Activated T-cell treated with anti-CD3 and anti-CD28 coated beads, Interleukin-2, amount 50 U/mL, for 4 hours (primary cell): ENCODE results near the gene MAP2K2. TPM values are rescaled to one million over a fixed set of nuclear protein-coding genes. Genes with fewer than 3 reads are reported as not detected.
A peak's percentile ranks its signal among the peaks of the same experiment; 100 is the strongest.
"Not testable (repeated sequence)": the region's sequence is repeated elsewhere in the genome, so short reads cannot be mapped to it uniquely, and the experiment has no call there.

Experiments
- ATAC-seq, 2 donors: fragments of 200-7000 bp; cut with Tn5 transposase; one replicate each; pipeline ENCODE4 v1.10.0; 2021
- DNase-seq: peaks from one replicate; pipeline ENCODE4 v3.0.0-alpha.2; 2020
- H3K27me3 Mint-ChIP-seq: one replicate; pipeline ENCODE4 v1.8.0; 2021; ENCODE audit warnings: low read depth, mixed read lengths
- H3K36me3 Mint-ChIP-seq: one replicate; pipeline ENCODE4 v1.8.0; 2022; ENCODE audit warnings: mixed read lengths; ENCODE audit not compliant: insufficient read depth
- H3K4me1 Mint-ChIP-seq: one replicate; pipeline ENCODE4 v1.8.0; 2021; ENCODE audit warnings: low read depth, mixed read lengths
- H3K4me3 Mint-ChIP-seq: one replicate; pipeline ENCODE4 v1.8.0; 2021; ENCODE audit warnings: mild to moderate bottlenecking, moderate library complexity, mixed read lengths
- H3K9me3 Mint-ChIP-seq: one replicate; pipeline ENCODE4 v1.8.0; 2021; ENCODE audit warnings: mixed read lengths
- total RNA-seq, 3 donors: library from RNA; stranded (reverse); gene quantifications; one replicate each; pipeline ENCODE4 v1.2.1, GENCODE V29; 2021

Gene MAP2K2
- total RNA-seq, 3 donors from 2014 or later = 136 to 143 (median 139) TPM

- not testable (repeated sequence) for H3K9me3 Mint-ChIP-seq, ATAC-seq, H3K36me3 Mint-ChIP-seq, DNase-seq, H3K4me1 Mint-ChIP-seq, H3K4me3 Mint-ChIP-seq
- H3K27me3 Mint-ChIP-seq = peaks cover 18% of the 10 kb centered on the region
Observed at GRCh38 chr19:4142916-4143315, 19.0 kb upstream of the MAP2K2 start.

- H3K9me3 Mint-ChIP-seq = no peaks in the 10 kb centered on the region
- H3K27me3 Mint-ChIP-seq = peaks cover 9% of the 10 kb centered on the region
- peak overlapping the region; percentile 21 for H3K4me3 Mint-ChIP-seq
- no peaks in the 10 kb centered on the region for H3K36me3 Mint-ChIP-seq
- H3K4me1 Mint-ChIP-seq = peaks cover 9% of the 10 kb centered on the region
- DNase-seq (no peak), ATAC-seq (peak; percentile 83 to 84)
Observed at GRCh38 chr19:4140237-4140711, 16.4 kb upstream of the MAP2K2 start.

- Mint-ChIP-seq H3K4me1 (peaks cover 9% of the 10 kb centered on the region), H3K4me3 (peak overlapping the region; percentile 1), H3K36me3 (no peaks in the 10 kb centered on the region), H3K27me3 (peaks cover 7% of the 10 kb centered on the region), H3K9me3 (no peaks in the 10 kb centered on the region)
- DNase-seq (peak; percentile 90), ATAC-seq (peak; percentile 90 to 94)
Observed at GRCh38 chr19:4139614-4140236, 15.8 kb upstream of the MAP2K2 start.

GRCh38 chr19:4138445-4138844, 14.5 kb upstream of the MAP2K2 start:
- ATAC-seq (no peak), DNase-seq (no peak)
- no peak overlapping the region for H3K4me3 Mint-ChIP-seq
- no peaks in the 10 kb centered on the region for H3K36me3 Mint-ChIP-seq
- peaks cover 9% of the 10 kb centered on the region for H3K4me1 Mint-ChIP-seq
- no peaks in the 10 kb centered on the region for H3K9me3 Mint-ChIP-seq
- H3K27me3 Mint-ChIP-seq = peaks cover 1% of the 10 kb centered on the region

- ATAC-seq = no peak
- Mint-ChIP-seq H3K36me3 (no peaks in the 10 kb centered on the region), H3K4me1 (peaks cover 9% of the 10 kb centered on the region), H3K4me3 (no peak overlapping the region), H3K27me3 (no peaks in the 10 kb centered on the region), H3K9me3 (no peaks in the 10 kb centered on the region)
- DNase-seq = no peak
Observed at GRCh38 chr19:4136680-4137088, 12.8 kb upstream of the MAP2K2 start.

- H3K9me3 Mint-ChIP-seq, H3K36me3 Mint-ChIP-seq, H3K4me3 Mint-ChIP-seq, DNase-seq, H3K4me1 Mint-ChIP-seq, ATAC-seq, H3K27me3 Mint-ChIP-seq: not testable (repeated sequence)
Observed at GRCh38 chr19:4135386-4135785, 11.5 kb upstream of the MAP2K2 start.

- DNase-seq = no peak
- Mint-ChIP-seq H3K27me3 (peaks cover 3% of the 10 kb centered on the region), H3K36me3 (no peaks in the 10 kb centered on the region), H3K4me1 (peaks cover 1% of the 10 kb centered on the region), H3K9me3 (no peaks in the 10 kb centered on the region), H3K4me3 (no peak overlapping the region)
- no peak for ATAC-seq
Observed at GRCh38 chr19:4134351-4134750, 10.4 kb upstream of the MAP2K2 start.

- Mint-ChIP-seq H3K4me1 (no peaks in the 10 kb centered on the region), H3K4me3 (no peak overlapping the region), H3K36me3 (no peaks in the 10 kb centered on the region), H3K9me3 (no peaks in the 10 kb centered on the region), H3K27me3 (peaks cover 3% of the 10 kb centered on the region)
- DNase-seq (no peak), ATAC-seq (no peak)
Observed at GRCh38 chr19:4130744-4131438, 7.0 kb upstream of the MAP2K2 start.

- not testable (repeated sequence) for H3K36me3 Mint-ChIP-seq, H3K27me3 Mint-ChIP-seq, H3K4me1 Mint-ChIP-seq, ATAC-seq, DNase-seq, H3K4me3 Mint-ChIP-seq, H3K9me3 Mint-ChIP-seq
Observed at GRCh38 chr19:4129050-4129449, 5.1 kb upstream of the MAP2K2 start.

GRCh38 chr19:4127322-4127721, 3.4 kb upstream of the MAP2K2 start:
- not testable (repeated sequence) for ATAC-seq, H3K9me3 Mint-ChIP-seq, DNase-seq, H3K27me3 Mint-ChIP-seq, H3K36me3 Mint-ChIP-seq, H3K4me3 Mint-ChIP-seq
- H3K4me1 Mint-ChIP-seq = peaks cover 14% of the 10 kb centered on the region

- ATAC-seq (no peak), DNase-seq (no peak)
- Mint-ChIP-seq H3K27me3 (no peaks in the 10 kb centered on the region), H3K4me3 (peak overlapping the region; percentile 74), H3K36me3 (peaks cover under 1% of the 10 kb centered on the region), H3K4me1 (peaks cover 21% of the 10 kb centered on the region), H3K9me3 (no peaks in the 10 kb centered on the region)
Observed at GRCh38 chr19:4124638-4125037, 716 bp upstream of the MAP2K2 start.

- ATAC-seq = no peak
- peaks cover 25% of the 10 kb centered on the region for H3K4me1 Mint-ChIP-seq
- DNase-seq = no peak
- no peaks in the 10 kb centered on the region for H3K9me3 Mint-ChIP-seq
- H3K36me3 Mint-ChIP-seq = peaks cover 2% of the 10 kb centered on the region
- H3K27me3 Mint-ChIP-seq = no peaks in the 10 kb centered on the region
- peak overlapping the region; percentile 92 for H3K4me3 Mint-ChIP-seq
Observed at GRCh38 chr19:4122480-4122879, 1.4 kb downstream of the MAP2K2 start.

- ATAC-seq (no peak), DNase-seq (no peak)
- no peaks in the 10 kb centered on the region for H3K9me3 Mint-ChIP-seq
- no peaks in the 10 kb centered on the region for H3K27me3 Mint-ChIP-seq
- peaks cover 25% of the 10 kb centered on the region for H3K4me1 Mint-ChIP-seq
- peaks cover 4% of the 10 kb centered on the region for H3K36me3 Mint-ChIP-seq
- H3K4me3 Mint-ChIP-seq = peak overlapping the region; percentile 11
Observed at GRCh38 chr19:4121815-4122214, 2.1 kb downstream of the MAP2K2 start.

- DNase-seq (no peak), ATAC-seq (no peak)
- H3K4me1 Mint-ChIP-seq = peaks cover 27% of the 10 kb centered on the region
- H3K4me3 Mint-ChIP-seq = no peak overlapping the region
- peaks cover 7% of the 10 kb centered on the region for H3K36me3 Mint-ChIP-seq
- no peaks in the 10 kb centered on the region for H3K27me3 Mint-ChIP-seq
- H3K9me3 Mint-ChIP-seq = no peaks in the 10 kb centered on the region
Observed at GRCh38 chr19:4121273-4121612, 2.7 kb downstream of the MAP2K2 start.

GRCh38 chr19:4120559-4121272, 3.2 kb downstream of the MAP2K2 start:
- ATAC-seq (no peak), DNase-seq (no peak)
- Mint-ChIP-seq H3K36me3 (peaks cover 7% of the 10 kb centered on the region), H3K4me3 (no peak overlapping the region), H3K4me1 (peaks cover 28% of the 10 kb centered on the region), H3K27me3 (no peaks in the 10 kb centered on the region), H3K9me3 (no peaks in the 10 kb centered on the region)
